NOMO-1 treated with dmso at 0.1 percent for 144 hours (cell line): ENCODE results near the gene CAPS.
"Not testable (repeated sequence)": the region's sequence is repeated elsewhere in the genome, so short reads cannot be mapped to it uniquely, and the experiment has no call there.

ENCODE experiments used
- DNase-seq: peaks from one replicate; lab custom pipeline; 2025; ENCODE audit not compliant: unreplicated experiment; lab: John Stamatoyannopoulos, UW

CAPS gene

GRCh38 chr19:5913739-5914357 lies at the start of gene CAPS:
Gene CAPS, plus strand, starts transcription at chr19:5914254. Its CDS starts 153 bp downstream, at chr19:5914407.
- no peak for DNase-seq

GRCh38 chr19:5864725-5865486 lies 49.1 kb upstream of the CAPS start:
- no peak for DNase-seq

GRCh38 chr19:5865772-5866171 lies 48.3 kb upstream of the CAPS start:
- DNase-seq: no peak

GRCh38 chr19:5867201-5868136 lies 46.6 kb upstream of the CAPS start:
- DNase-seq: no peak

GRCh38 chr19:5870986-5871394 lies 43.1 kb upstream of the CAPS start:
- no peak for DNase-seq

GRCh38 chr19:5873617-5874199 lies 40.3 kb upstream of the CAPS start:
- no peak for DNase-seq

GRCh38 chr19:5874496-5874895 lies 39.6 kb upstream of the CAPS start:
- DNase-seq: peak; percentile 31

- DNase-seq: no peak
These were observed 36.6 kb upstream of the CAPS start for GRCh38 chr19:5877427-5877826.

GRCh38 chr19:5877882-5878281 lies 36.2 kb upstream of the CAPS start:
- no peak for DNase-seq

GRCh38 chr19:5880196-5880595 lies 33.9 kb upstream of the CAPS start:
- no peak for DNase-seq

- no peak for DNase-seq
These were observed 33.4 kb upstream of the CAPS start for GRCh38 chr19:5880604-5881078.

- no peak for DNase-seq
These were observed 32.3 kb upstream of the CAPS start for GRCh38 chr19:5881543-5882299.

GRCh38 chr19:5882421-5882968 lies 31.6 kb upstream of the CAPS start:
- no peak for DNase-seq

GRCh38 chr19:5883157-5883873 lies 30.7 kb upstream of the CAPS start:
- DNase-seq: not testable (repeated sequence)

GRCh38 chr19:5884065-5884811 lies 29.8 kb upstream of the CAPS start:
- DNase-seq: not testable (repeated sequence)

GRCh38 chr19:5889288-5889971 lies 24.6 kb upstream of the CAPS start:
- no peak for DNase-seq

- no peak for DNase-seq
These were observed 24.0 kb upstream of the CAPS start for GRCh38 chr19:5890099-5890498.

GRCh38 chr19:5891572-5891937 lies 22.5 kb upstream of the CAPS start:
- DNase-seq: no peak
